Mammary epithelial cell (primary cell): ENCODE measurements around the gene FITM2.

Experiments used
- EZH2 ChIP-seq: IDR thresholded peaks from 2 replicates; pipeline ENCODE4 v1.6.1; 2012; ENCODE audit warnings: low read length, inconsistent platforms, borderline replicate concordance
- TF ChIP-seq, protein P1 (sequence below), 2 donors: IDR thresholded peaks in 1 of 2; conservative IDR thresholded peaks in 1 of 2; 2 replicates each; pipeline ENCODE4 v1.5.1; 2011 to 2012; ENCODE audit warnings: inconsistent platforms in 2 of 2, low read length in 2 of 2, mild to moderate bottlenecking in 2 of 2, control low read depth in 1 of 2, low read depth in 1 of 2; ENCODE audit not compliant: insufficient read depth in 1 of 2; ENCODE audit errors: extremely low read depth in 1 of 2

GRCh38 chr20:44319839-44320422 lies 8.9 kb upstream of the FITM2 start:
- TF ChIP-seq, protein P1, sequence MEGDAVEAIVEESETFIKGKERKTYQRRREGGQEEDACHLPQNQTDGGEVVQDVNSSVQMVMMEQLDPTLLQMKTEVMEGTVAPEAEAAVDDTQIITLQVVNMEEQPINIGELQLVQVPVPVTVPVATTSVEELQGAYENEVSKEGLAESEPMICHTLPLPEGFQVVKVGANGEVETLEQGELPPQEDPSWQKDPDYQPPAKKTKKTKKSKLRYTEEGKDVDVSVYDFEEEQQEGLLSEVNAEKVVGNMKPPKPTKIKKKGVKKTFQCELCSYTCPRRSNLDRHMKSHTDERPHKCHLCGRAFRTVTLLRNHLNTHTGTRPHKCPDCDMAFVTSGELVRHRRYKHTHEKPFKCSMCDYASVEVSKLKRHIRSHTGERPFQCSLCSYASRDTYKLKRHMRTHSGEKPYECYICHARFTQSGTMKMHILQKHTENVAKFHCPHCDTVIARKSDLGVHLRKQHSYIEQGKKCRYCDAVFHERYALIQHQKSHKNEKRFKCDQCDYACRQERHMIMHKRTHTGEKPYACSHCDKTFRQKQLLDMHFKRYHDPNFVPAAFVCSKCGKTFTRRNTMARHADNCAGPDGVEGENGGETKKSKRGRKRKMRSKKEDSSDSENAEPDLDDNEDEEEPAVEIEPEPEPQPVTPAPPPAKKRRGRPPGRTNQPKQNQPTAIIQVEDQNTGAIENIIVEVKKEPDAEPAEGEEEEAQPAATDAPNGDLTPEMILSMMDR (conservative IDR thresholded peaks at IDR 0.05 in 1 of 2, IDR thresholded peaks at IDR 0.05 in 1 of 2; ENCODE audit: extremely low read depth in 1 of 2, insufficient read depth in 1 of 2, low read depth in 1 of 2, low read length in 2 of 2), result no peak
- no peak for TF ChIP-seq EZH2
